ENCODE measurements around the gene DLG5. TPM values are rescaled to one million over a fixed set of nuclear protein-coding genes. Genes with fewer than 3 reads are reported as not detected.
A peak's percentile ranks its signal among the peaks of the same experiment; 100 is the strongest.

Gene DLG5
- total RNA-seq, 1 experiment from 2014 or later = 5.3 TPM

GRCh38 chr10:77925410-77925794 lies 1.2 kb downstream of the DLG5 start:
- DNase-seq (ENCODE audit: low read depth, low spot score) = no peak
- in situ Hi-C loops (cut with HindIII; ENCODE audit: low pct_unique_long_range_greater_than_20kb, low sequenced_read_pairs) = no loop called here

GRCh38 chr10:77922566-77923179 lies 3.9 kb downstream of the DLG5 start:
- no peak for DNase-seq (ENCODE audit: low read depth, low spot score)
- in situ Hi-C loops (cut with HindIII; ENCODE audit: low pct_unique_long_range_greater_than_20kb, low sequenced_read_pairs) = no loop called here

GRCh38 chr10:77922055-77922454 lies 4.5 kb downstream of the DLG5 start:
- in situ Hi-C loops (cut with HindIII; ENCODE audit: low pct_unique_long_range_greater_than_20kb, low sequenced_read_pairs) = no loop called here
- DNase-seq (ENCODE audit: low read depth, low spot score) = no peak

- in situ Hi-C loops (cut with HindIII; ENCODE audit: low pct_unique_long_range_greater_than_20kb, low sequenced_read_pairs) = no loop called here
- DNase-seq (ENCODE audit: low read depth, low spot score) = no peak
Observed at GRCh38 chr10:77921395-77921794, 5.2 kb downstream of the DLG5 start.

- in situ Hi-C loops (cut with HindIII; ENCODE audit: low pct_unique_long_range_greater_than_20kb, low sequenced_read_pairs) = no loop called here
- no peak for DNase-seq (ENCODE audit: low read depth, low spot score)
Observed at GRCh38 chr10:77920495-77920894, 6.1 kb downstream of the DLG5 start.

- in situ Hi-C loops (cut with HindIII; ENCODE audit: low pct_unique_long_range_greater_than_20kb, low sequenced_read_pairs) = no loop called here
- DNase-seq (ENCODE audit: low read depth, low spot score) = no peak
Observed at GRCh38 chr10:77919713-77920108, 6.8 kb downstream of the DLG5 start.

- in situ Hi-C loops (cut with HindIII; ENCODE audit: low pct_unique_long_range_greater_than_20kb, low sequenced_read_pairs) = no loop called here
- DNase-seq (ENCODE audit: low read depth, low spot score) = no peak
Observed at GRCh38 chr10:77915319-77916105, 11.0 kb downstream of the DLG5 start.

- in situ Hi-C loops (cut with HindIII; ENCODE audit: low pct_unique_long_range_greater_than_20kb, low sequenced_read_pairs) = no loop called here
Observed at GRCh38 chr10:77913090-77913489, 13.5 kb downstream of the DLG5 start.

GRCh38 chr10:77912576-77912975 lies 14.0 kb downstream of the DLG5 start:
- in situ Hi-C loops (cut with HindIII; ENCODE audit: low pct_unique_long_range_greater_than_20kb, low sequenced_read_pairs) = no loop called here
- no peak for DNase-seq (ENCODE audit: low read depth, low spot score)

More at GRCh38 chr10:77913090-77913489, 13.5 kb downstream of the DLG5 start:
- no peak for DNase-seq (ENCODE audit: low read depth, low spot score)

- DNase-seq (ENCODE audit: low read depth, low spot score) = no peak
- in situ Hi-C loops (cut with HindIII; ENCODE audit: low pct_unique_long_range_greater_than_20kb, low sequenced_read_pairs) = no loop called here
Observed at GRCh38 chr10:77911535-77912123, 14.9 kb downstream of the DLG5 start.

GRCh38 chr10:77910524-77911145 lies 15.9 kb downstream of the DLG5 start:
- no peak for DNase-seq (ENCODE audit: low read depth, low spot score)
- in situ Hi-C loops (cut with HindIII; ENCODE audit: low pct_unique_long_range_greater_than_20kb, low sequenced_read_pairs) = no loop called here

- in situ Hi-C loops (cut with HindIII; ENCODE audit: low pct_unique_long_range_greater_than_20kb, low sequenced_read_pairs) = no loop called here
- DNase-seq (ENCODE audit: low read depth, low spot score) = no peak
Observed at GRCh38 chr10:77909749-77910375, 16.7 kb downstream of the DLG5 start.

GRCh38 chr10:77909021-77909748 lies 17.4 kb downstream of the DLG5 start:
- in situ Hi-C loops (cut with HindIII; ENCODE audit: low pct_unique_long_range_greater_than_20kb, low sequenced_read_pairs) = no loop called here

GRCh38 chr10:77907900-77908717 lies 18.4 kb downstream of the DLG5 start:
- DNase-seq (ENCODE audit: low read depth, low spot score) = peak; percentile 29
- in situ Hi-C loops (cut with HindIII; ENCODE audit: low pct_unique_long_range_greater_than_20kb, low sequenced_read_pairs) = no loop called here

More at GRCh38 chr10:77909021-77909748, 17.4 kb downstream of the DLG5 start:
- DNase-seq (ENCODE audit: low read depth, low spot score) = no peak

GRCh38 chr10:77907462-77907861 lies 19.1 kb downstream of the DLG5 start:
- in situ Hi-C loops (cut with HindIII; ENCODE audit: low pct_unique_long_range_greater_than_20kb, low sequenced_read_pairs) = no loop called here
- DNase-seq (ENCODE audit: low read depth, low spot score) = no peak

GRCh38 chr10:77906951-77907421 lies 19.6 kb downstream of the DLG5 start:
- DNase-seq (ENCODE audit: low read depth, low spot score) = no peak
- in situ Hi-C loops (cut with HindIII; ENCODE audit: low pct_unique_long_range_greater_than_20kb, low sequenced_read_pairs) = no loop called here

Measured in SK-MEL-5 (cell line).